Mammary epithelial cell (primary cell): ENCODE data around the gene SLC6A13.

Experiments
- CTCF ChIP-seq, 2 donors: IDR thresholded peaks in 1 of 2; conservative IDR thresholded peaks in 1 of 2; 2 replicates each; pipeline ENCODE4 v1.5.1; 2011 to 2012; ENCODE audit warnings: inconsistent platforms in 2 of 2, low read length in 2 of 2, mild to moderate bottlenecking in 2 of 2, control low read depth in 1 of 2, low read depth in 1 of 2; ENCODE audit not compliant: insufficient read depth in 1 of 2; ENCODE audit errors: extremely low read depth in 1 of 2
- EZH2 ChIP-seq: IDR thresholded peaks from 2 replicates; pipeline ENCODE4 v1.6.1; 2012; ENCODE audit warnings: low read length, inconsistent platforms, borderline replicate concordance

GRCh38 chr12:263574-263973 is 938 bp upstream of the SLC6A13 start:
- TF ChIP-seq CTCF (conservative IDR thresholded peaks at IDR 0.05 in 1 of 2, IDR thresholded peaks at IDR 0.05 in 1 of 2; ENCODE audit: extremely low read depth in 1 of 2, insufficient read depth in 1 of 2, low read depth in 1 of 2, low read length in 2 of 2) (no peak), EZH2 (no peak)
